Hepatic stellate cell (primary cell): ENCODE measurements around the gene UHRF1.

Experiments
- DNase-seq: peaks from one replicate; pipeline ENCODE4 v3.0.0; 2011; ENCODE audit warnings: low spot score

Gene UHRF1

GRCh38 chr19:4990306-4990705 is 81.0 kb downstream of the UHRF1 start:
- DNase-seq: no peak

- DNase-seq: no peak
These were observed 82.2 kb downstream of the UHRF1 start for GRCh38 chr19:4991538-4991937.

GRCh38 chr19:4991996-4992698 is 82.8 kb downstream of the UHRF1 start:
- no peak for DNase-seq

GRCh38 chr19:4993683-4994082 is 84.4 kb downstream of the UHRF1 start:
- no peak for DNase-seq

- DNase-seq: no peak
These were observed 87.4 kb downstream of the UHRF1 start for GRCh38 chr19:4996701-4997100.

- no peak for DNase-seq
These were observed 88.0 kb downstream of the UHRF1 start for GRCh38 chr19:4997297-4997696.

GRCh38 chr19:5000120-5000611 is 90.9 kb downstream of the UHRF1 start:
- DNase-seq: no peak

GRCh38 chr19:5001615-5002014 is 92.3 kb downstream of the UHRF1 start:
- peak; percentile 70 for DNase-seq

GRCh38 chr19:5002143-5002542 is 92.8 kb downstream of the UHRF1 start:
- DNase-seq: peak; percentile 53

GRCh38 chr19:5003781-5004180 is 94.5 kb downstream of the UHRF1 start:
- DNase-seq: no peak

GRCh38 chr19:5005096-5005495 is 95.8 kb downstream of the UHRF1 start:
- no peak for DNase-seq

- no peak for DNase-seq
These were observed 96.9 kb downstream of the UHRF1 start for GRCh38 chr19:5006201-5006600.

- no peak for DNase-seq
These were observed 97.5 kb downstream of the UHRF1 start for GRCh38 chr19:5006821-5007220.
